ENCODE data around the gene BMF.

BMF gene

DNA sequence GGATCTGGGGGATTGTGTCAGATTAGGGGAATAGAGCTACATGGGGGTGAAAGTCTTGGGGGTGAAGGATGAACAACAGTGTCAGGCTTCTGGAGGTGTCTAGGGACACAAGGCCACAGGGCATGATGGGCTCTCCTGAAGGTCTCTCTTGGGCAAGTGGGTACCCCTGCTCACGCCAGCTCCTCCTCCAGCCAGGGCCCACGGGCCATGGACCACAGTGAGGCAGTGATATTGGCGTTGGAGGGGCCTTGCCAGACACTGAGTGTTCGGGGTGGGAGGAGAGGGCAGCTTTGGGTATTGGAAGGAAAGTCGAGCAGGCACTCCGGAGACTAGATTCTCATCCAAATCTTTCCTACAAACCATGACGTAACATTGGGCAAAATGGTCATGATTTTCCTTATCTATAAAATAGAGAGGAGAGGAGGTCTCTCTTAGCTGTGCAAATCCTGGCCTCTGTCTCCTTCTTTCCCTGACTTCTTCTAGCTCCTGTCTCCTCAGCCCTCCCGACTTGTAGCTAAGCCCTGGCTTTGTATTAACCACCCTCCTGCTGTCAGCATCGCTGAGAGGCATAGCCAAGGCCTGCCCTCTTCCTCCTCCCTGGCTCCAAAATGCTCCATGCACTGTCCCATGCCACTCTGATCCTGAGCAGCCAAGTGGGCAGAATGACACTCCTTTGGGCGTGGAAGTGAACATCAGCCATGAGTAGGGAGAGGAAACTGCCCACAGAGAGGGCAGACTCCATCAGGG lies 45.7 kb downstream of the BMF start:
- DNase-seq: no peak

DNA sequence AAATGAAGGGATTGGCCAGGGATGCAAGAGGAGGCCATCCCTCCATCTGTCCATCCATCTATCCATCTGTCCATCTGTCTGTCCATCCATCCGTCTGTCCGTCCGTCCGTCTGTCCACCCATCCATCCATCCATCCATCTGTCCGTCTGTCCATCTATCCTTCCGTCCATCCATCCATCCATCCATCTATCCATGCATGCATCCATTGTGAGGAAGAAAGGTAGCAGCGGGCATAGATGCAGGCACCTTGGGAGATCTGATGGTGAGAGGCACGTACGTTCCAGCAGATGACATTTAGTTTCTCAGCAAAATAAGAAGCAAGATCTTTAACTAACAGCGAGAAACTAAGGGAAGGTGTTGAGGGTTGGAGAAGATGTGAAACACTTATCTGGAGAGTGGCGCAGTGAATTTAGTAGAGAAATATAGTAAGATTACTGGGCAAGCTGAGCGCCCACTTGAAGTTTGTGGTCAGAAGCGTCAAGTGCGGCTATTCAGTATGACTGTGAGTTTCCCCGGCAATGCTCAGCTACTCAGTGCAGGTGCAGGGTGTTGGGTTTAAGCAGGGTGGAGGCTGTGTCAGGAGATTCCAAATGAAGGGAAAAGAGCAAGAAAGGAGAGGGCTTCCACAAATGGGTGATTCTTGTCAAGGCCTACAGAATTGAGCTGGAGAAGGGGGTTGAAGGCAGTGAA lies 47.3 kb downstream of the BMF start:
- DNase-seq: no peak

DNA sequence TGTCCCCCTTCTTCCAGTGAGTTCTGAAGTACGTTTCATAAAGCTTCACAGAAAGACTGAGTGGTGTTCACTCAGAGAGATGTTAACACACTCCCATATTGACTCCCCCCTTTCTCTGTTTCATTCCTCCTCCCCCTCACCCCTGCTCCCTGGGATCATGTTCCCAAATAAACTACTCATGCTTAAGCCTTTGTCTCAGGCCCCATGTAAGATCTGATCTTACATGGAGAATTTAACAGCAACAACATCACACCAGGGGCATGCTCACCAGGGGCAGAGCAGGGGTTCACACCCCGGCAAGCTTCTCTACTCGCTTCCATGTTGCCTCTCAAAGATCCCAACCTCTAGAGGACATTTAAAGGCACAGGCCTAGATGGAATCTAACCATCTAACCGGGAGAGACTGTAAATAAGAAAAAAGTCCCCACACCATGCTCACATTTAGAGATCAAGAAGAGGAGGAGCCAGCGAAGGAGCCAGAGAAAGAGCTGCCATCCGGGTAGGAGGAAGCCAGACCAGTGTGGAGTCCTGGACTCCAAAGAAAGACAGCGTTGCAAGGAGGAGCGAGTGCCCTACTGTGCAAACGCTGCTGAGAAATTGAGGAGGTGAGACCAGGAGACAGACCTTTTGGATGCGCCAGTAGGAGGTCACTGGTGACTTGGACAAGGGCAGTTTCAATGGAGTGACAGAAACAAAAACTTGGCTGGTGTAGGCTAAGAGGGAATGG lies 48.3 kb downstream of the BMF start:
- no peak for DNase-seq

DNA sequence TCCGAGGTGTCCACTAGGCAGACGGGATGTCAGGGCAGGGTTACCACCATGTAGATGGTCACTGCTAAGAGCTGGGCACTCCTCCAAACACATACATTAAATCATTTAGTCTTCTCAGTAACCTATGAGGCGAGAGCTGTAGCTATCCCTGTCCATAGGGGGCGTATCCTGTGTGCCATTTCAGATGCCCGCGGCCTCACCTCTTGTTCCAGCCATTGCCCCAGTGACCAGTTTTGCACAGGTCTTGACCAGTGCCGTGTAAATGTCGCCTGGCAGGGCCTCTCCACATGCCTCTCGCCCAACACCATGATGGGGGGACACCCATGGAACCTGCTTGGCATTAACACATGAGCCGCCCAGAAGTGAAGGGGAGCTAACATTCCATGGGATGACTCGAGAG lies 48.9 kb downstream of the BMF start:
- no peak for DNase-seq

DNA sequence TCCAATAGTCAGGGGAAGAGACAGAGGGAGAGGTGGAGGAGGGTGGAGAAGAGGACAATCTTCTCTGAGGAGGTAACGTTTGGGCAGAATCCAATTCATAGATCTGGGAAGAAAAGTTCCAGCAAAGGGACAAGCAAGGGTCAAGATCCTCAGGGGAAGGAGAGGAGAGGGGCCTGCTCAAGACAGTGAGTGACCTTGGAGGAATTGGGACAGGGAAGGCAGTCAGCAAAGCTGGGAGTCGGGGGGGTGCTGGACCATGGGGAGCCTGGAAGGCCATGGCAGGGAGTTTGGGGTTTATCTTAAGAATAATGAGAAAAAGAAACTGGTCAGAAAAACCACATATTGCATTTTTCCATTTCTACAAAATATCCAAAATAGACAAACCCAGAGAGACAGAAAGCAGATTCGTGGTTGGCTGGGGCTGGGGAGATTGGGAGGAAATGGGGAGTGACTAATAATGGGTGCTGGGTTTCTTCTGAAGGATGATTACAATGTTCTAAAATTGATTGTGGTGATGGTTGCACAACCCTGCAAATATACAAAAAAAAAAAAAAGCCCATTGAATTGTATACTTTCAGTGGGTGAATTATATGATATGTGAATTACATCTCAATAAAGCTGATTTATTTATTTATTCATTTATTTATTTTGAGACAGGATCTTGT lies 50.1 kb downstream of the BMF start:
- no peak for DNase-seq

DNA sequence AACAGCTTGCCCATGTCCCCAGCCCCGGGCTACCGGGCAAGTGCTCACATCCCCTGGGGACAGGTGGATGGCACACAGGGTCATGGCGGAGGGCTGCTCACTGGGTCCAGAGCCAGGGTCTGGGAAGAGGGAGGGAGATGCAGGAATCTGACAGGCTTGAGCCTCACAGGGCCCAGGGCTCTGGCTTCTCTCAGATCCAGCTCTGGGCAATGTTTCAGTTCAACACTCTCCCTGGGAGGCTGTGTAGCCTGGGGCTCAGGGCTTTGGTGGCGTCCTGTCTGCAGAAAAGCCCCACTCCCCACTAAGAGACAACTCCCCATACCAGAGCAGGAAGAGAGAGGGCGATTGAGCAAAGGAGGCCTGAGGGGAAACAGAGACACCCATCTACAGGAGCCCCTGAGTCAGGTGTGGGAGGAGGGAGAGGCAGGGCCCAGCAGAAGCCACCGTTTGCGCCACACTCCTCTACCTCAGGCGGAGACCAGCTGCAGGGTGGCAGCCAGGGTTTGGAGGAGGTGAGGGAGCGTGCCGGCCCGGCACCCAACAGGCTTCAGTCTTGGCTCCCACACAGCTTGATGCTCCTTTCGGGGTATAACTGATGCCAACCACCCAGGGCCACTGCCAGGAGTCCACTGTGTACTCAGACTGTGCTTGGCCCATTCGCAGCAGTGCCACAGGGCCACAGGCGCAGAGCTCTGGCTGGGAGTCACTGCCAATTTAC lies 52.9 kb downstream of the BMF start:
- DNase-seq: no peak

DNA sequence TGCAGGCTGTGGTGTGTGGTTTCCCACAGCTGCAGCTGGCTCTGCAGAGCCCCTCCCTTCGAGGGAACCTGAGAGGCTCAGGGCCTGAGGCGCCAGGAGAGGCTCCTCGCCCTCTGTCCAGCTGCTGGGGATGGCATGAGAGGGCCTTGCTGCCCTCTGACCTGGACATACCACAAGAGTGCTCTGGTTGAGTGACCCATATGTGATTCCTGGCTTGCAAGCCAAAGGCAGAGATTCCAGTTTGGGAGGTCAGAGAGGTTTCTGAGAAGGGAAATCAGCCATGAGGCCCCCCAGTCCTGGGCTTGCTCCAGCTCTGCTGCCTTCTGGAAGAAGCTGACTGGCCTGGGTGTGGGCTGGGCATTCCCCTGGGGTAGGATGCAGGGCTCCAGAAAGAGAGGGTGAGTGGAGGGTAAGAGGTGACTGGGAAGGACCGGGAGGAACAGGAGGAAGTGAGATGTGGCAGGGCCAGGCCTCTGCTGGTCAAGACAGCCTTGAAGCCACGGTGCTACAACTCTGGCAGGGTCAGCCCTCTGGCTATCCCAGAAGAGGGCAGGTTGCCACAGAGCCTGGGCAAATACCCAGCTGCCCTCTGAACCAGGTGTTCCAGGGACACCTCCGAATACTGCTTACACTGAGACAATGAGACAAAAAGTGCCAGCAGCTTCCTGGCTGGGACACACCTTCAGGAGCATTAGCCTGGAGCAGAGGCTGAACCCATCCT lies 53.7 kb downstream of the BMF start:
- DNase-seq: no peak

DNA sequence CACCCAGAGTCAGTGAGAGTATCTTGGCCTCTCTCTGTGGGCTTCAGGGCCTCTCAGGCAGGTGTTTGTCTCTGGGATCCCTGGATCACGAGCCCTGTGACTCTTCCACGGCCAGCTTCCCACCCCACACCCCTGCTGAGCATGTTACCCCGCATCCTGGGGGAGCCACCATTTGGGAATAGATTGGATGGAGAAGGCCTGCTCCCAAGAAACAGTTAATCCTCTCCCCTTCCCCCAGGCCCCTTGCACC lies 54.1 kb downstream of the BMF start:
- no peak for DNase-seq

DNA sequence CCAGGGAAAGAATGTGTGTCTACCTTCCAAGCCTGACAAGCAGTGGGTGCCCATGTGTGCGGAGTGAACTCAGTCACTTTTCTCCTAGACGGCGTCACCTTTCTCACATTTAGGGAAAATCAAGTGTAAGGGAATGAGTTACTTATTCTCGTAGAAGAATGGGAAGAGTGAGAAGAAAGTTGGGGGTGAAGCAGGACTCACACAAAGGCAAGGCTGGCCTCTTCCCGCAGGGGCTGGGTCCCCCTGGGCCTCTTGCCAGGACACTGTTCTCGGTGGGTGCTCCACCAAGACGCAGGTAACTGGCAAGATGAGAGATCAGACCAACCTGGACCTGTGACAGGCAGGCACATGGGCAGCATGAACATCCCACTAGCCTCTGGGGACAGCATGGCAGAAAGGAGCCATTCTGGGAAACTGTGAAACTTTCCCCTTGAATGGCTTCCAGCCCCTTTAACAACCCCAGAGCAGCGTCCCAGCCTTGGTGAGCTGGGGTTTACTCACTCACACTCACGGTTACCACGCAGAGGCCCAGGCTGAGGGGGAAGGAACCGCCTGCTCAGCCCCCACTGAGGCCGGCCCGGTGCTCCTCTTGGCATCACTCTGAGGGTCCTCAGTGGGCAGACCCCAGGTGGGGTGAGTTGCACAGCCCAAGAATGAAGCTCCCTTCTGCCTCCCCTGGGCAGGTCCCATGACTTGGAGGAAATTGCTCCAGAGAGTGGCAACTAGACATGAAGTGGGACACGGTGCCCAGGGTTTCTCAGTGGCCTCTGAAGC lies 54.7 kb downstream of the BMF start:
- DNase-seq: no peak

DNA sequence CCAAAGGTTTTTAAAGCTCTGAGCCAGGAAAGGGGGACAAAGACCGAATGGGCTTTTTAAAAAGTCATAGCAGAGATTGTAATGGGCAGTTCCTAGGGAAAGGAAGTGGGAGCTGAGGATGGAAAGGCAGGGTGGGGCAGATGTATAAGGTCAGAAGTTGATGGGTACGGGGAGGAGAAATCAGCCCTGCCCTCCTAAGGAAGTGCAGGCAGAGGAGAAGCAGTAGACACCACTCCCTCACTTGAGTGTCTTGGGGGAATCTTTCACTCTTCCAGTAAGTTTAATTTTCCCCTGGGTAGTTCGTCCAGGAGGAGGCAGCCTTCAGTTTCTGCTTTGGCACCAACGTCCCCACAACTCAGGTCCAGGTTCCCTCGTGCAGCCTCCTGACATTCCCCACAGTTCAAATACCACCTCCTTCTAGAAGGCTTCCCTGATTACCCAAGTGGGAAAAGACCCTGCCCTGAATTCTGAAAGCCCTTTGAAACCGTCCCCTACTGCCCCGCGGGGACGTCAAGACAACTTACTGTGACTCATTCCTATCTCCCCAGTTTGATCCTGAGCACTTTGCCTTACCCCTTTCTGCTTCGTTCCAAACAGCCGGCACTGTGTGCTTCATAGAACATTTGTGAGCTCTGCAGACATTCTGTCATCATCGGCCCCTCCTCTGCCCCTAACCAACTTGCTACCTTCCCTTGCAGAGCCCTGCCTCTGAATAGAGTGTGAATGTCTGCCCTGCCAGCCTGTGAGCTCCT lies 55.4 kb downstream of the BMF start:
- DNase-seq: no peak

DNA sequence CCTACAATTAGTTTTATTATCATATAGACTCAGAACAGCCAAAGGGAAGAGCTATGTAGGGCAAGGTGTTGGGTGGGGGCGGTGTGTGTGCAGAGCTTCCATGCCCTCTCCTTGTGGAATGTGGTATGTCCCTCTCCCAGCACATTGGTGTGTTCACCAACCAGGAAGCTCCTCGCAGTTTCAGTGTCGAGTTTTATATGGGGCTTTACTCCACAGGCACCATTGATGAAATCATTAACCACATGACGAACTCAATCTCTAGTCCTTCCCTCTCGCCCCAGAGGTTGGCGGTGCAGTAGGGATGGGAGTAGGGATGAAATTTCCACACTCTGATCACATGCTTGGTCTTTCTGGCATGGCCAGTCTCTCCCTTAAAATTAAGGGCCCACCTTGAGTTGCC lies 56.1 kb downstream of the BMF start:
- DNase-seq: no peak

DNA sequence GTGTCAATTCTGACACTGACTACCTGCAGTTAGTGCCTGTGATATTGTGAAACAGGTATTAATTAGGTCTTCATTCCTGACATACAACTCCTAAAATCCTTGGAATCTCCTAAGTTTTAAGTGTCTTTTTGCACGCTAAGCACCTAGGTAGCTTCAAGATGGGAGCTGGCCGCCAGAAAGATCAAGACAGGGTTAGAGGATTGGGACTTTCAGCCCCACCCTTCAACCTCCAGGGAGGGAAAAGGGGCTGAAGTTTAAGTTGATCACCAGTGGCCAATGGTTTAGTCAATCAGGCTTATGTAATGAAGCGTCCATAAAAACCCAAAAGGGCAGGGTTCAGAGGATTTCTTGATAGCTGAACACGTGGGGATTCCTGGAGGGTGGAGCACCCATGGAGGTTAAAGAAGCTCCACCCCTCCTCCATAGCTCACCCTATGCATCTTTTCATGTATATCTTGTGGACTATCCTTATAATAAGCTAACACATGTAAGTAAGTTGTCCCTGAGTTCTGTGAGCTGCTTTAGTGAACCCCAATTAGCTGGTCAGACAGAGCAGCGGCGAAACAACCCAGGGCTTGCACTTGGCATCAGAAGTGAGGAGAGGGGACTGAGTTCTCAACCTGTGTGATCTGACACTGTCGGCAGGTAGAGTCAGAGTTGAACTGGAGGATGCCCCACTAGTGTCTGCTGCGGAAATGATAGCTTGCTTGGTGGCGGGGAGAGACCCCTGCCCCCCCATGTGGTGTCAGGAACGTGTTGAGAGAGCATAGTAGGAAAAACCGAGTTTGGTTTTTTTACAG lies 56.9 kb downstream of the BMF start:
- DNase-seq: no peak

DNA sequence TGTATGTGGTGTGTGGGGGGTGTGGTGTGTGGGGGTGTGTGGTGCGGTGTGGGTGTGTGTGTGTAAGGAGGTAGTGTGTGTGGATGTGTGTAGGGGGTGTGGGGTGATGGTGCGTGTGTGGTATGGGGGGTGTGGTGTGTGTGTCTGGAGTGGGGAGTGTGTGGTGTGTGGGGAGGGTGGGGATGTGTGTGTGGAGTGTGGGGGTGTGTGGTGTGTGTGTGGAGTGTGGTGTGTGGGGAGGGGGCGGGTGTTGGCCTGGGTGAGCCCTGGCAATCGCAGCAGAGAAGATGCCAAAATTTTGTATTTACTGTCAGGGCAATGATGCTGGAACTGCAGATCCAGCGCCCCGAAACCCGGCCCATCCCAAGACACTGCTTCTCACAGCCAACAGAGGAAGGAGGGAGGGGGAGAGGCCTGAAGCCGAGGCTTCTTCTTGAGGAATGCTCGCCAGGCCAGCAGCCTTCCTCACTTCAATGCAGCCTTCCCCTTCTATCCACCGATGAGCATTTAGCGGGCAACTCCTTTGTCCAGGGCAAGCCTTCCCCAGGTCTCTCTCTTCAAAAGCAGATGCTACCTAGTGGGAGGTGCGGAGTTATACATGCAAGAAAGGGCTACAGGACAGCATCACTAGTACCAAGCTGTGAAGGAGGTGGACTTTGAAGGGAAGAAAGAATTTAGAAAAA lies 57.8 kb downstream of the BMF start:
- no peak for DNase-seq

DNA sequence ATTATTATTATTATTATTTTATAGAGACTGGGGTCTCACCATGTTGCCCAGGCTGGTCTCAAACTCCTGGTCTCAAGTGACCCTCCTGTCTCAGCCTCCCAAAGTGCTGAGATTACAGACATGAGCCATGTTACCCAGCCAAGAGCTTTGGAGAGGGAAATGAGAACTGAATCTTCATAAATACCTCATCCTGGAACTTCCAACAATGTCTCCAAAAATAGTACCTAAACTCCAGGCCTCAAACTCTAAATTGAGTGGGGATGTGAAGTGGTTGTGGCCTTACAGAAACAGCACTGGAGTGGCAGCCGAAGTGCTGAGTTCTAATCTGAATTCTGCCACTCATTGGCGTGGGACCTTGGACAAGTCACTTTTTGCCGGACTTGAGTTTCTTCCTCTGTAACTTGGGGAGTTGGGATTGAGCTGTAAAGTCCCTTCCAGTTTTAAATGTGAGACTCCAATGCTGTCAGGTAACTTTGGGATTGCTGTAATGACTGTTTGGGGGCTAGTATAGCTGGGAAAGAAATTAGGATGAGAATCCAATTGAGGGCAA lies 59.7 kb downstream of the BMF start:
- DNase-seq: no peak

DNA sequence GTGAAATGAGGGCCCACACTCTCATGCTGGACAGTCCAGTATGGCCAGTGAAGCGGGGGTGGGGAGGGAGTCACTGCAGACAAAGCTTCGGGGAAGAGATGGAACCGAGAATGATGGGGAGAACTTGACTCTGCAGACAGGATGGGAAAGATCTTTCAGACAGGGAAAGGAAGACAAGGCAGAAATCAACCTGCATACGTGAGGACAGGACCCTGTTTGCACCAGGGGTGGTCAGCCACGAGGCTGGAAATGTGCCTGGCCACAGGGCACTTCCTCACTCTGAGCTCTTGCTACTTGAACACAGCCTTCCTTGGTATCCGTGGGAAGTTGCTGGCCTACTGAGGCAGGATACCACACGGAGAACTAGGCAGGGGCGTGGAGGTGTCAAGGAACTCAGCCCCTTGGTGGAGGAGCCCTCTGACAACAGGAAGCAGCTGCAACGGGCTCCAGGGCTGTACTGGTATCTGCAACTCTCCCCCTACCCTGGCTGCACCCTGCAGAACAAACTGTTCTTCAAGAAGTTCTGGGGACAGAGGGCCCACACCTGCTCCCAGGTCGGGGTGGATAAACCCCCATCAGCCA lies 60.4 kb downstream of the BMF start:
- no peak for DNase-seq

DNA sequence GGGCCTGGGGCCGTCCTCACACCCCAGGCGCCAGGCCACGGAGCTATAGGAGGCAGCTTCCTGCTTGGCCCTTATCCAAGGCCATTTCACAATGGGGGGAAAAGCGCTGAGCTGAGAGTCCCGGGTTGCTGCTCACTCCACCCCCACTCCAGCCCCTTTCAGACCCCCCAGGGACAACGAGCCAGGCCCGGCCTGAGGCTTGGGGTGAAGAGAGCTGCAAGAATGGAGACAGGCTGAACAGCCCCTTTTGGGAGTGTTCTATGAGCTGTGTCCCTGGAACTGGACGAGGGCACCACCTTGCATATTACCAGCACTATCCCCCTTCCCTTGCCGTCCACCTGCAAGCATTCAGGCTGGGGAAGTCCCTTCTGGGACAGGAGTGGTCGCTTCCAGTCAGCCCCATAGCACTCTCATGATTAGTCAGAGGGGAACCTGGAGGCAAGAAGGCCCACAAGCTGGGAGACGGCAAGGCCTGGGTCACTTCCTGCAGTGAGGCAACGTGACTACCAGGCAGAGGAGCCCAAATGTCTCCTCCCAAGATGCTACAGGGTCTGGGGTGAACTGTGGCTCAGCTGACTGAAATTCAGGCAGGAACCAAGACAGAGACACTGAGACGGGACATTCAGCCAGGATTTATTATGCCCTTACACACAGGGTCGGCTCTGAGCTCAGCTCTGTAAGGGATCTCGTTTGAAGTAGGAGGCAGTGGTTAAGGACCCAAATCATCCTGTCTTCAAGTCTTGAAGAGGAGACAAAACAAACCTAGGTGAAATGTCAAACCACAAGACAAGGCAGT lies 61.1 kb downstream of the BMF start:
- no peak for DNase-seq

DNA sequence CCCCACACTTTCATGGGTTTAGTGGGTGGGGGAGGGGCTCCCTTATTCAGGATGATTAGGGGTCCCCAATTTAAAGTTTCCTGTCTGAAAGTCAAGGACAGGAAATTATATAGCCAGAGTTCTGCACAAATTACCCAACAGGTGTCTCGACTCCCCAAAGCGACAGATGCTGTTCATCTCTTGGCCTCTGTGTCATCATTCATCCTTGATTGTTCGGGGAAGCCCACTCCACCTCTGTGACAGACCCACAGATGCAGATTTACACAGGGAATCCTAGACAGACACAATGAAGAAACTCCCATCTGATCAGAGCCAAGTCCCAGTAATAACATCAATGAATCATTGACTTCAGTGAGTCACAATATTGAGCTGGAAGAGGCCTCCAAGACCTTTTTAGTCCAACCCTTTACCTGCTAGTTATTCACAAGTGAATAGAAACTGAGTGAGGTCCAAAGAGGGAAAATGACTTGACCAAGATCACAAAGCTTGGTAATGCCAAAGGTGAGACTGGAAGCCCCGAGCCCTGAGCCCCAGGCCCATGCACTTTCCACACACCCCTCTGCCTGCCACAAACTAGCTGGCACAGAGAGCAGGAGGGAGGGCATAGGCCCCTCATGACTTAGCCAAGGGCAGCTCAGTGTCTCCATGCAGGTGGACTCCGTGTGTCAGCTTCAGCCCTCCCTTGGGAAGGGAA lies 61.8 kb downstream of the BMF start:
- DNase-seq: no peak

Measured in NCI-H748 treated with DMSO at 0.1 percent for 48 hours (cell line).